Hepatocyte (in vitro differentiated cells): ENCODE results near the gene MS4A7.

Experiments
- EZH2 ChIP-seq: fragments of 200-600 bp; sonication (generic); IDR thresholded peaks from 2 replicates; pipeline ENCODE4 v1.6.1; 2016; ENCODE audit warnings: antibody characterized with exemption, mild to moderate bottlenecking, borderline replicate concordance
- EZH2phosphoT487 ChIP-seq: fragments of 200-600 bp; sonication (generic); IDR thresholded peaks from one replicate; pipeline ENCODE4 v1.6.1; 2018; ENCODE audit warnings: antibody characterized with exemption, mild to moderate bottlenecking, low read depth, moderate library complexity; ENCODE audit not compliant: unreplicated experiment, severe bottlenecking
- TF ChIP-seq, protein P1 (sequence below): fragments of 200-600 bp; sonication (generic); IDR thresholded peaks from 2 replicates; pipeline ENCODE4 v1.5.1; 2016; ENCODE audit warnings: antibody characterized with exemption, mild to moderate bottlenecking; ENCODE audit not compliant: poor library complexity

GRCh38 chr11:60370252-60370810 is 8.0 kb upstream of the MS4A7 start:
- TF ChIP-seq, protein P1, sequence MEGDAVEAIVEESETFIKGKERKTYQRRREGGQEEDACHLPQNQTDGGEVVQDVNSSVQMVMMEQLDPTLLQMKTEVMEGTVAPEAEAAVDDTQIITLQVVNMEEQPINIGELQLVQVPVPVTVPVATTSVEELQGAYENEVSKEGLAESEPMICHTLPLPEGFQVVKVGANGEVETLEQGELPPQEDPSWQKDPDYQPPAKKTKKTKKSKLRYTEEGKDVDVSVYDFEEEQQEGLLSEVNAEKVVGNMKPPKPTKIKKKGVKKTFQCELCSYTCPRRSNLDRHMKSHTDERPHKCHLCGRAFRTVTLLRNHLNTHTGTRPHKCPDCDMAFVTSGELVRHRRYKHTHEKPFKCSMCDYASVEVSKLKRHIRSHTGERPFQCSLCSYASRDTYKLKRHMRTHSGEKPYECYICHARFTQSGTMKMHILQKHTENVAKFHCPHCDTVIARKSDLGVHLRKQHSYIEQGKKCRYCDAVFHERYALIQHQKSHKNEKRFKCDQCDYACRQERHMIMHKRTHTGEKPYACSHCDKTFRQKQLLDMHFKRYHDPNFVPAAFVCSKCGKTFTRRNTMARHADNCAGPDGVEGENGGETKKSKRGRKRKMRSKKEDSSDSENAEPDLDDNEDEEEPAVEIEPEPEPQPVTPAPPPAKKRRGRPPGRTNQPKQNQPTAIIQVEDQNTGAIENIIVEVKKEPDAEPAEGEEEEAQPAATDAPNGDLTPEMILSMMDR = no peak
- TF ChIP-seq EZH2 (no peak), EZH2phosphoT487 (no peak)
